GM12875 (cell line): Measurements from ENCODE around the gene FERD3L.
"Not testable (repeated sequence)": the region's sequence is repeated elsewhere in the genome, so short reads cannot be mapped to it uniquely, and the experiment has no call there.

Experiments used
- H3K4me3 ChIP-seq: one replicate; pipeline ENCODE4 v1.5.1; 2011; ENCODE audit warnings: low read depth, low read length, control low read depth
- TF ChIP-seq, protein P1 (sequence below): IDR thresholded peaks from 2 replicates; pipeline ENCODE4 v1.5.1; 2011; ENCODE audit warnings: low read depth, mild to moderate bottlenecking, control low read depth, inconsistent platforms, low read length, moderate library complexity, borderline replicate concordance; ENCODE audit not compliant: insufficient read depth

Gene FERD3L, protein sequence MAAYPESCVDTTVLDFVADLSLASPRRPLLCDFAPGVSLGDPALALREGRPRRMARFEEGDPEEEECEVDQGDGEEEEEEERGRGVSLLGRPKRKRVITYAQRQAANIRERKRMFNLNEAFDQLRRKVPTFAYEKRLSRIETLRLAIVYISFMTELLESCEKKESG

DNA sequence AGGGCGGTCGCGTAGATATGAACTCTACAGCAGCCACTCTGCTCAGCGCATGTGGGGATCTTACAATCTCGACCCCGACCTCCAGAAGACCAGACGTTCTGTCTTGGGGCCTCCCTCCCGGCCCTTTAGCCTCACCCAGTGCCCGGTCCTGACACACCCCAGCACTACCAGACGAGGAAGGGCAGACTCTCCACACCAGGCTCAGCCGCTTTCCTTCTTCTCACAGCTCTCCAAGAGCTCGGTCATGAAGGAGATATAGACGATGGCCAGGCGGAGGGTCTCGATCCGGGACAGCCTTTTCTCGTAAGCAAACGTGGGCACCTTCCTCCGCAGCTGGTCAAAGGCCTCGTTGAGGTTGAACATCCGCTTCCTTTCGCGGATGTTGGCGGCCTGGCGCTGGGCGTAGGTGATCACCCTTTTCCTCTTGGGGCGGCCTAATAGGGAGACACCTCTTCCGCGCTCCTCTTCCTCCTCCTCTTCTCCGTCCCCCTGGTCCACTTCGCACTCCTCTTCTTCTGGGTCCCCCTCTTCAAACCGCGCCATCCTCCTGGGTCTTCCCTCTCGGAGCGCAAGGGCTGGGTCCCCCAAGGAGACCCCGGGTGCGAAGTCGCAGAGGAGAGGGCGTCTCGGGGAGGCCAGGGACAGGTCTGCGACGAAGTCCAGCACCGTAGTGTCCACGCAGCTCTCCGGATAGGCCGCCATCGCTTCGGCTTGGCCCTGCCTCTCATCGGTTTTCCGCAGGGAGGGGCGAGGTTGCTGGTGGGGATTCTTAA lies at the start of gene FERD3L:
Gene FERD3L (minus strand): TSS at position 761 of the 773 bp plus-strand sequence. CDS start 59 bp downstream, at position 702.
- H3K4me3 ChIP-seq: no peak within 1 kb of the TSS

DNA sequence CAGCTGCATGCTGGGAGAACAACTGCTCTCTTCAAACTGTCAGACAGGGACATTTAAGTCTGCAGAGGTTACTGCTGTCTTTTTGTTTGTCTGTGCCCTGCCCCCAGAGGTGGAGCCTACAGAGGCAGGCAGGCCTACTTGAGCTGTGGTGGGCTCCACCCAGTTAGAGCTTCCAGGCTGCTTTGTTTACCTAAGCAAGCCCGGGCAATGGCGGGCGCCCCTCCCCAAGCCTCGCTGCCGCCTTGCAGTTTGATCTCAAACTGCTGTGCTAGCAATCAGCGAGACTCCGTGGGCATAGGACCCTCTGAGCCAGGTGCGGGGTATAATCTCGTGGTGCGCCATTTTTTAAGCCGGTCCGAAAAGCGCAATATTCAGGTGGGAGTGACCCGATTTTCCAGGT lies 49.2 kb upstream of the FERD3L start:
- not testable (repeated sequence) for H3K4me3 ChIP-seq

More for the DNA sequence above, at the start of gene FERD3L:
- TF ChIP-seq, protein P1, sequence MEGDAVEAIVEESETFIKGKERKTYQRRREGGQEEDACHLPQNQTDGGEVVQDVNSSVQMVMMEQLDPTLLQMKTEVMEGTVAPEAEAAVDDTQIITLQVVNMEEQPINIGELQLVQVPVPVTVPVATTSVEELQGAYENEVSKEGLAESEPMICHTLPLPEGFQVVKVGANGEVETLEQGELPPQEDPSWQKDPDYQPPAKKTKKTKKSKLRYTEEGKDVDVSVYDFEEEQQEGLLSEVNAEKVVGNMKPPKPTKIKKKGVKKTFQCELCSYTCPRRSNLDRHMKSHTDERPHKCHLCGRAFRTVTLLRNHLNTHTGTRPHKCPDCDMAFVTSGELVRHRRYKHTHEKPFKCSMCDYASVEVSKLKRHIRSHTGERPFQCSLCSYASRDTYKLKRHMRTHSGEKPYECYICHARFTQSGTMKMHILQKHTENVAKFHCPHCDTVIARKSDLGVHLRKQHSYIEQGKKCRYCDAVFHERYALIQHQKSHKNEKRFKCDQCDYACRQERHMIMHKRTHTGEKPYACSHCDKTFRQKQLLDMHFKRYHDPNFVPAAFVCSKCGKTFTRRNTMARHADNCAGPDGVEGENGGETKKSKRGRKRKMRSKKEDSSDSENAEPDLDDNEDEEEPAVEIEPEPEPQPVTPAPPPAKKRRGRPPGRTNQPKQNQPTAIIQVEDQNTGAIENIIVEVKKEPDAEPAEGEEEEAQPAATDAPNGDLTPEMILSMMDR: no peak

DNA sequence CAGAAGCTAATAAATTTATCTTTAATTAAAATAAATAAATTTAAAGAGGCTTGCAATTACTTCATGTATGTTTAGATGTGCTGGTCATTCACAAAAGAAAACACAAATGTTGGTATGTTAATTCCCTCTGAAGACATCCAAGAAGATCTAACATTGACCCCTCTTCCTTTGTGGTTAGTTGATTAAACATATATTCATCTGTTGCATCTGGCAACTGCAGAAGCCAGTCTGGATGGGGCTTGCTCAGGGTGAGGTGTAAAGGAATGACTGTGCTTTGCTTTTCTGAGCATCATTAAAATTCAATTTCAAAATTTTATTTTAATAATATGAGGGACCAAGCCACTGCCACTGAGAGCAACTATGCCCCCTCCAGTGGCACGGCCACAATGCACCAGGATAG lies 36.4 kb upstream of the FERD3L start:
- no peak overlapping the region for H3K4me3 ChIP-seq
- TF ChIP-seq, protein P1: no peak

DNA sequence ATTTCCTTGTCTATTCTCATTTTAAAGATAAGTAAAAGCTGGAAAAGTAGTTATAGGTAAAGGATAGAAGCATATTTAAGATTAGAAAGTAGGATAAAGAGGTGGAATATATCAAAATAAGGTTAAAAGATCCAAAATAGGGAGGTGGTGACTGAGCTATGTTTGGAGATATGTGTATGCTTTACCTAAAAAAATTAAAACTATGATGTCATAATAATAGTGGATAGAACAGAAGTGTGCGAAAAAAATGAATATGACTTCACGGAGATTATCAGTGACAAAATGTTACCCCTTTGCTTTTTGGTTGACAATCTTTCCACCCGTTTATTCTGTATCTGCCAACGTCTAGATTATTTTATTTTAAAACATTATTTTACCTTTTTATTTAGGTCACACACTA lies 33.4 kb upstream of the FERD3L start:
- H3K4me3 ChIP-seq: no peak overlapping the region
- TF ChIP-seq, protein P1: no peak

DNA sequence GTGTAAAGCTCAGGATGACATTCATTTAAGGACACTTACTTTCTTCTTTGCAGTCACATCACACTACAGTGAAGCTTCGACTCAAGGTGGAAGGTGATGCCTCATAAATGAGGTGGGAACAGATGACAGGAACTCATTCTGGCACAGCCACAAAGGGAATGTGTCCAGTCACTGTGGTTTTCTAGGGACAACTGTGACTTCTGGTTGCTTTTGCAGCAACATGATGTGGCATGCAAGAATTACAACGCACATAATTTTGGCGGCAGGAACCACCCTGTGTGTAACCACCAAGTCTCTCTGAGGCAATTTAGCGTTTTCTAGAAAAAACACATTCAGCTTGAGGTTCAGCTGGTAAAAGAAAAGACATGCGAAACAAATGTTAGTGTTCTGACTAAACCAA lies 32.0 kb upstream of the FERD3L start:
- H3K4me3 ChIP-seq: no peak overlapping the region
- TF ChIP-seq, protein P1: no peak

DNA sequence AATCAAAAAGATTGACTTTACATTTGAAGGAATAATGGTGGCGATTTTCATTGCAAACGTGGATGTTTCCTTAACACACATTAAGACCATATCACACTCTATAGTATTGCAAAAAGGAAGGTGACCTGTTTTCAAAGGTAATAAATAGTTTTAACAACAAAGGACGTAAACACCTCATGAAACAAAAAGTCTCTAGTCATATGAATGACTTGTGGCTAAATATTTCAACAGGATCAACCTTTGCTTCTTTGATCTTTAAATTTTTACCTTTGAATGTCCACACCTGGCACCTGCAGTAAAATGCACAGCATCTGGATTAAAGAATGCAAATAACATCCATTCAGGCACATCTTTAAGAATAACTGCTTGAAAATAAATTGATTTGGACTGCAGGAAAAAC lies 30.0 kb upstream of the FERD3L start:
- no peak overlapping the region for H3K4me3 ChIP-seq
- TF ChIP-seq, protein P1: no peak

DNA sequence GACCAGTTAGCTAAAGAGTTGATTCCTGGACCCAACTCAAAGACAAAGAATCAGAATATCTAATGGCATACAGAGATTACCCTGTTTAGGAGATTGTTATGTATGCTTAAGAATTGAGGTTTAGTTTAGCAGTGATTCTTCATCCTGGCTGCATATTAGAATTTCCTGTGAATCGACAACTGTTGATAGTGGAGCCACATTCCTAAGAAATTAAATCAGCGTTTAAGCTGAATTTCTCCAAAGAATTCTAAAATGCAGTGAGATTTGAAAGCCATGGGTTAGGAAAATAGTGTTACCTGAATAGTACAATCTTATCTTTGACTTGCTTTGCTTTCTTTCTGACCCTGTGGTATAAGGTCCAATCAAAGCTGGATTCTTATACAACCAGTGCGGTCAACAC lies 16.4 kb upstream of the FERD3L start:
- TF ChIP-seq, protein P1: no peak
- no peak overlapping the region for H3K4me3 ChIP-seq

DNA sequence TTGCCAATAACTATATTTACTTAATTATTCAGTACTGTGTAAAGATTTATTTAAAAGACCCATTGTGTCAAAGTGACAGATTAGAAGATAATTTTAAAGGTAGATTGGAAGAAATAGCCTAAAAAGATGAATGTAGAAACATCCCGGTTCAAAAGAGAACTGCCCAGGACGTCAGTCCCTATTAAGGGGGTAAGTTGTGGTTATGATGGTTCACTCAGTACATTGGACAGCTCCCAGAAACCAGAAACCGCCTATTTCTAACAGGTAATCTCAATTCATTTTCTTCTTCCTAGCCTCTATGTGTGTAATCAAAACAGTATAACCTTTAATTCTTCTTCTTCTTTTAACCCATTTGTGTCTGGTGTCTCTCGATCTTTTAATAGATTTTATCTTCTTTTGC lies 1.5 kb upstream of the FERD3L start:
- TF ChIP-seq, protein P1: no peak
- H3K4me3 ChIP-seq: no peak overlapping the region
